K562 (cell line): ENCODE measurements around the gene CAPN14. TPM values are rescaled to one million over a fixed set of nuclear protein-coding genes. Genes with fewer than 3 reads are reported as not detected.

Source experiments
- CBFA2T2 ChIP-seq: fragments of 450-650 bp; conservative IDR thresholded peaks from 2 replicates; pipeline ENCODE4 v1.6.1; 2017; ENCODE audit warnings: mild to moderate bottlenecking
- CHD7 ChIP-seq: fragments of 200-600 bp; sonication (generic); IDR thresholded peaks from one replicate; pipeline ENCODE4 v1.6.1; 2012; ENCODE audit warnings: mild to moderate bottlenecking, low read depth, low read length, inconsistent platforms
- ETV6 ChIP-seq, 3 experiments: fragments of 150-350 bp in 1 of 3; sonication (generic) in 1 of 3; formaldehyde crosslinking in 1 of 3; IDR thresholded peaks; 2 replicates each; pipeline versions ENCODE4 v1.6.1 to v1.8.0; 2014 to 2022; ENCODE audit warnings: borderline replicate concordance in 2 of 3, low read depth in 2 of 3, antibody characterized with exemption in 1 of 3, low read length in 1 of 3, mild to moderate bottlenecking in 1 of 3, missing genetic modification reagents in 1 of 3
- GATA2 ChIP-seq: sonication (generic); formaldehyde crosslinking; IDR thresholded peaks from 2 replicates; pipeline ENCODE4 v1.4.0; 2020; ENCODE audit warnings: mild to moderate bottlenecking, missing genetic modification reagents
- GATAD2B ChIP-seq: fragments of 450-650 bp; IDR thresholded peaks from 2 replicates; pipeline ENCODE4 v1.6.1; 2017; ENCODE audit warnings: mild to moderate bottlenecking, borderline replicate concordance
- KLF10 ChIP-seq: fragments of 250-450 bp; sonication (Bioruptor Pico); IDR thresholded peaks from 2 replicates; pipeline ENCODE4 v1.6.1; 2021; ENCODE audit warnings: matching md5 sums
- NELFE ChIP-seq: IDR thresholded peaks from 2 replicates; pipeline ENCODE4 v1.6.1; 2011; ENCODE audit warnings: mild to moderate bottlenecking; ENCODE audit not compliant: insufficient read depth, insufficient read length
- PHB ChIP-seq: fragments of 250-450 bp; sonication (Bioruptor Pico); IDR thresholded peaks from 2 replicates; pipeline ENCODE4 v1.5.0; 2021
- PHB2 ChIP-seq: fragments of 450-650 bp; IDR thresholded peaks from 2 replicates; pipeline ENCODE4 v1.6.1; 2017; ENCODE audit warnings: low read depth
- PHF8 ChIP-seq: fragments of 200-600 bp; sonication (generic); IDR thresholded peaks from 2 replicates; pipeline ENCODE4 v1.6.1; 2012; ENCODE audit warnings: mixed run types, mild to moderate bottlenecking, inconsistent platforms, low read length, moderate library complexity, borderline replicate concordance
- PKNOX1 ChIP-seq: fragments of 450-650 bp; IDR thresholded peaks from 2 replicates; pipeline ENCODE4 v1.6.1; 2016
- TSHZ1 ChIP-seq: fragments of 250-450 bp; sonication (Bioruptor Pico); IDR thresholded peaks from 2 replicates; pipeline ENCODE4 v1.4.0; 2020; ENCODE audit warnings: mild to moderate bottlenecking, moderate library complexity
- ZNF184 ChIP-seq: sonication (generic); formaldehyde crosslinking; IDR thresholded peaks from 2 replicates; pipeline ENCODE4 v1.5.0; 2020; ENCODE audit warnings: missing genetic modification reagents
- ZNF3 ChIP-seq: fragments of 250-450 bp; sonication (Bioruptor Pico); IDR thresholded peaks from 2 replicates; pipeline ENCODE4 v1.5.0; 2021; ENCODE audit warnings: mild to moderate bottlenecking, moderate library complexity
- polyA plus RNA-seq, 8 experiments: library from polyadenylated mRNA; depleted of rRNA in 4 of 8; stranded (reverse) in 5 of 8; unstranded in 3 of 8; fragments of >200 nt; fragmentation: Nextera tagmentation in 2 of 8; fragmentation: Illumina TruSeq in 1 of 8; extraction: Ambion mirVana in 2 of 8; extraction: Trizol in 1 of 8; gene quantifications; 2 replicates each; pipeline versions ENCODE4 v1.2.1 to v1.2.3, GENCODE V29; 2011 to 2014; ENCODE audit warnings: inconsistent platforms in 1 of 8, missing spikeins in 1 of 8
- total RNA-seq, 7 experiments: library from RNA; depleted of rRNA in 6 of 7; stranded (reverse); fragments of >200 nt in 6 of 7; fragmentation: Illumina TruSeq in 2 of 7; extraction: Trizol in 2 of 7; gene quantifications; 2 replicates each; pipeline versions ENCODE4 v1.2.1 to v1.2.3, GENCODE V29; 2011 to 2021; ENCODE audit warnings: low replicate concordance in 1 of 7

The CAPN14 gene
- total and polyA plus RNA-seq, 9 of the 15 experiments (the other 6 are each of a cell fraction or from before 2014, with no cell fraction given): not detected

- TF ChIP-seq CHD7 (no peak), ZNF3 (CRISPR knock-in tag) (no peak), ZNF184 (CRISPR knock-in tag) (no peak), PHB2 (no peak), GATA2 (CRISPR knock-in tag) (no peak), CBFA2T2 (no peak), PHB (CRISPR knock-in tag) (no peak), KLF10 (no peak), PHF8 (no peak), NELFE (no peak), GATAD2B (no peak), TSHZ1 (CRISPR knock-in tag) (no peak), ETV6 (IDR thresholded peaks at IDR 0.05; ENCODE audit: borderline replicate concordance in 1 of 2, low read depth in 2 of 2, low read length in 1 of 2) (no peak), ETV6 (CRISPR knock-in tag; IDR thresholded peaks at IDR 0.05; ENCODE audit: borderline replicate concordance) (no peak), PKNOX1 (no peak)
Observed at GRCh38 chr2:31226266-31226665, 9.0 kb upstream of the CAPN14 start (continued).
